Liver (tissue), 9 donors: ENCODE data around the gene MIA3. TPM values are rescaled to one million over a fixed set of nuclear protein-coding genes. Genes with fewer than 3 reads are reported as not detected.

Source experiments
- DNase-seq: peaks from one replicate; pipeline ENCODE4 v3.0.0-alpha.2; 2017; ENCODE audit warnings: low spot score
- H3K27ac ChIP-seq, 2 donors: one replicate each; pipeline ENCODE4 v1.7.0; 2013; ENCODE audit warnings: inconsistent platforms in 2 of 2, low read length in 2 of 2, control low read depth in 1 of 2, low read depth in 1 of 2, mild to moderate bottlenecking in 1 of 2
- H3K27me3 ChIP-seq, 4 donors: one replicate each; pipeline versions ENCODE4 v1.6.1 to v1.7.0; 2013; ENCODE audit warnings: low read length in 3 of 4, inconsistent platforms in 1 of 4, mild to moderate bottlenecking in 1 of 4, moderate library complexity in 1 of 4; ENCODE audit not compliant: control insufficient read depth in 4 of 4, insufficient read depth in 4 of 4
- H3K36me3 ChIP-seq, 4 donors: one replicate each; pipeline versions ENCODE4 v1.6.1 to v1.7.0; 2013; ENCODE audit warnings: low read length in 3 of 4, mild to moderate bottlenecking in 3 of 4, low read depth in 1 of 4, moderate library complexity in 1 of 4; ENCODE audit not compliant: control insufficient read depth in 4 of 4, insufficient read depth in 3 of 4
- H3K4me1 ChIP-seq, 4 donors: one replicate each; pipeline versions ENCODE4 v1.6.1 to v1.7.0; 2013; ENCODE audit warnings: low read length in 3 of 4, mild to moderate bottlenecking in 3 of 4, moderate library complexity in 1 of 4; ENCODE audit not compliant: control insufficient read depth in 4 of 4, insufficient read depth in 4 of 4
- H3K4me3 ChIP-seq, 3 donors: one replicate each; pipeline versions ENCODE4 v1.6.1 to v1.7.0; 2013; ENCODE audit warnings: low read length in 3 of 3, control low read depth in 1 of 3, low read depth in 1 of 3, mild to moderate bottlenecking in 1 of 3
- H3K9ac ChIP-seq, 2 donors: one replicate each; pipeline ENCODE4 v1.7.0; 2013; ENCODE audit warnings: low read length in 2 of 2, mild to moderate bottlenecking in 2 of 2, moderate library complexity in 2 of 2, control low read depth in 1 of 2, low read depth in 1 of 2
- H3K9me3 ChIP-seq, 4 donors: one replicate each; pipeline versions ENCODE4 v1.6.1 to v1.7.0; 2013; ENCODE audit warnings: low read length in 3 of 4; ENCODE audit not compliant: control insufficient read depth in 4 of 4
- ATF3 ChIP-seq: IDR thresholded peaks from 2 replicates; pipeline ENCODE4 v1.6.1; 2016; ENCODE audit warnings: antibody characterized with exemption
- CTCF ChIP-seq: fragments of 150-350 bp; IDR thresholded peaks from 2 replicates; pipeline ENCODE4 v1.5.1; 2017; ENCODE audit warnings: improper control_type of control experiment, low read depth, low read length; ENCODE audit not compliant: missing input control
- EGR1 ChIP-seq, 2 donors: IDR thresholded peaks; 2 replicates each; pipeline ENCODE4 v1.6.1; 2016 to 2018; ENCODE audit warnings: antibody characterized with exemption in 2 of 2, low read depth in 2 of 2
- FOXA1 ChIP-seq: IDR thresholded peaks from 2 replicates; pipeline ENCODE4 v1.6.1; 2016; ENCODE audit warnings: antibody characterized with exemption
- FOXA2 ChIP-seq: IDR thresholded peaks from 2 replicates; pipeline ENCODE4 v1.6.1; 2016; ENCODE audit warnings: antibody characterized with exemption
- GABPA ChIP-seq, 2 donors: IDR thresholded peaks in 1 of 2; conservative IDR thresholded peaks in 1 of 2; 2 replicates each; pipeline ENCODE4 v1.6.1; 2016; ENCODE audit warnings: antibody characterized with exemption in 2 of 2, mild to moderate bottlenecking in 1 of 2, moderate library complexity in 1 of 2
- HNF4A ChIP-seq, 2 donors: conservative IDR thresholded peaks; 2 replicates each; pipeline ENCODE4 v1.6.1; 2016; ENCODE audit warnings: antibody characterized with exemption in 2 of 2, mild to moderate bottlenecking in 2 of 2
- HNF4G ChIP-seq: IDR thresholded peaks from 2 replicates; pipeline ENCODE4 v1.6.1; 2016; ENCODE audit warnings: antibody characterized with exemption
- JUND ChIP-seq, 2 donors: IDR thresholded peaks; 2 replicates each; pipeline ENCODE4 v1.6.1; 2016; ENCODE audit warnings: antibody characterized with exemption in 2 of 2
- MAX ChIP-seq: IDR thresholded peaks from 2 replicates; pipeline ENCODE4 v1.6.1; 2016; ENCODE audit warnings: antibody characterized with exemption
- NR2F2 ChIP-seq: IDR thresholded peaks from 2 replicates; pipeline ENCODE4 v1.6.1; 2016; ENCODE audit warnings: antibody characterized with exemption
- RAD21 ChIP-seq, 2 donors: IDR thresholded peaks; 2 replicates each; pipeline ENCODE4 v1.6.1; 2016; ENCODE audit warnings: antibody characterized with exemption in 2 of 2, mild to moderate bottlenecking in 2 of 2
- RXRA ChIP-seq, 2 donors: IDR thresholded peaks; 2 replicates each; pipeline ENCODE4 v1.6.1; 2017 to 2018; ENCODE audit warnings: antibody characterized with exemption in 2 of 2, mild to moderate bottlenecking in 1 of 2
- SP1 ChIP-seq: IDR thresholded peaks from 2 replicates; pipeline ENCODE4 v1.6.1; 2018; ENCODE audit warnings: antibody characterized with exemption, mild to moderate bottlenecking
- YY1 ChIP-seq: IDR thresholded peaks from 2 replicates; pipeline ENCODE4 v1.6.1; 2016; ENCODE audit warnings: antibody characterized with exemption, mild to moderate bottlenecking
- WGBS: extraction: QIAGEN DNeasy Blood & Tissue Kit; methylation state at CpG from one replicate; pipeline ENCODE4 v1.1.7; 2013; 5-methylcytosine and 5-hydroxymethylcytosine counted together
- polyA plus RNA-seq, 2 donors: library from polyadenylated mRNA; stranded (reverse) in 1 of 2; unstranded in 1 of 2; fragments of 200-250 nt in 1 of 2; fragments of >200 nt in 1 of 2; fragmentation: Nextera tagmentation in 1 of 2; extraction: Ambion mirVana in 1 of 2; gene quantifications; one replicate each; pipeline versions ENCODE4 v1.2.1 to v1.2.3, GENCODE V29; 2013 to 2015
- total RNA-seq, 2 donors: library from RNA; depleted of rRNA; stranded (reverse); fragments of >200 nt; gene quantifications; one replicate each; pipeline ENCODE4 v1.2.3, GENCODE V29; 2014
- donor health status: healthy.
- donor health status: healthy.
- donor health status: healthy.
- donor health status: healthy.
- donor health status: healthy.

MIA3 gene
- total and polyA plus RNA-seq, 4 donors = 20.8 to 69.4 (median 32.1) TPM

- no peak overlapping the region for H3K4me3 ChIP-seq
- H3K9ac ChIP-seq = no peak overlapping the region
- H3K27ac ChIP-seq = no peak overlapping the region
- peaks cover 3 to 8% (median 5%) of the 10 kb centered on the region in 4 donors for H3K4me1 ChIP-seq
- TF ChIP-seq FOXA2 = no peak
- no peak for TF ChIP-seq HNF4G
- no peak for TF ChIP-seq NR2F2
- no peak for TF ChIP-seq FOXA1
- TF ChIP-seq RAD21 (IDR thresholded peaks at IDR 0.05) = no peak
- no peaks in the 10 kb centered on the region for H3K27me3 ChIP-seq
- WGBS = 95% methylated on average over 3 of the region's 3 CpGs
- no peaks in the 10 kb centered on the region for H3K36me3 ChIP-seq
- H3K9me3 ChIP-seq = no peaks in the 10 kb centered on the region
- no peak for DNase-seq
Measured at GRCh38 chr1:222594789-222595188, 23.1 kb upstream of the MIA3 start.

- 93% methylated on average over 4 of the region's 4 CpGs for WGBS
- TF ChIP-seq RAD21 (IDR thresholded peaks at IDR 0.05) = no peak
- no peak for TF ChIP-seq HNF4A (conservative IDR thresholded peaks at IDR 0.05)
- no peak for TF ChIP-seq JUND (IDR thresholded peaks at IDR 0.05)
- no peak for TF ChIP-seq HNF4G
- TF ChIP-seq CTCF = no peak
- TF ChIP-seq SP1 = no peak
- no peak for TF ChIP-seq EGR1 (IDR thresholded peaks at IDR 0.05; ENCODE audit: low read depth in 2 of 2)
- no peak for TF ChIP-seq YY1
- no peak for TF ChIP-seq FOXA1
- no peak for TF ChIP-seq FOXA2
- no peak for TF ChIP-seq RXRA (IDR thresholded peaks at IDR 0.05)
- TF ChIP-seq ATF3 = no peak
- TF ChIP-seq MAX = no peak
Measured at GRCh38 chr1:222596696-222597095, 21.2 kb upstream of the MIA3 start.

GRCh38 chr1:222600281-222600680, 17.6 kb upstream of the MIA3 start:
- peak in 1 of 2 donors; percentile 42 for TF ChIP-seq GABPA (IDR thresholded peaks at IDR 0.05 in 1 of 2, conservative IDR thresholded peaks at IDR 0.05 in 1 of 2)
- no peak for TF ChIP-seq MAX
- no peak for TF ChIP-seq CTCF
- Histone ChIP-seq H3K36me3 (no peaks in the 10 kb centered on the region), H3K27me3 (no peaks in the 10 kb centered on the region), H3K27ac (no peak overlapping the region), H3K4me3 (no peak overlapping the region), H3K9ac (no peak overlapping the region), H3K9me3 (no peaks in the 10 kb centered on the region), H3K4me1 (no peaks in the 10 kb centered on the region)
- WGBS = 35% methylated on average over 1 of the region's 1 CpG
- no peak for DNase-seq

More at GRCh38 chr1:222596696-222597095, 21.2 kb upstream of the MIA3 start:
- no peak overlapping the region for H3K27ac ChIP-seq
- no peaks in the 10 kb centered on the region for H3K27me3 ChIP-seq
- H3K9me3 ChIP-seq = no peaks in the 10 kb centered on the region
- no peak overlapping the region for H3K9ac ChIP-seq
- H3K4me3 ChIP-seq = no peak overlapping the region
- H3K4me1 ChIP-seq = no peaks in the 10 kb centered on the region
- no peak for DNase-seq
- no peaks in the 10 kb centered on the region for H3K36me3 ChIP-seq
